Right atrium auricular region (tissue), 2 donors: ENCODE measurements around the gene CREBBP. TPM values are rescaled to one million over a fixed set of nuclear protein-coding genes. Genes with fewer than 3 reads are reported as not detected.

Experiments
- DNase-seq: peaks from one replicate; pipeline ENCODE4 v3.0.0-alpha.2; 2019; ENCODE audit warnings: low spot score
- H3K27ac ChIP-seq, 2 donors: fragments of 200-600 bp; sonication (generic); 1 replicate in 1 of 2; 2 replicates in 1 of 2; pipeline ENCODE4 v1.5.1; 2016 to 2019
- H3K27me3 ChIP-seq, 2 donors: fragments of 200-600 bp; sonication (generic); one replicate each; pipeline versions ENCODE4 v1.5.1 to v1.6.0; 2017 to 2019
- H3K36me3 ChIP-seq: fragments of 200-600 bp; sonication (generic); one replicate; pipeline ENCODE4 v1.5.1; 2016
- H3K4me1 ChIP-seq, 2 donors: fragments of 200-600 bp; sonication (generic); one replicate each; pipeline versions ENCODE4 v1.5.1 to v1.6.0; 2017 to 2019
- H3K4me3 ChIP-seq, 2 donors: fragments of 200-600 bp; sonication (generic); 1 replicate in 1 of 2; 2 replicates in 1 of 2; pipeline ENCODE4 v1.5.1; 2017 to 2019; ENCODE audit warnings: mild to moderate bottlenecking in 1 of 2, moderate library complexity in 1 of 2
- H3K9me3 ChIP-seq, 2 donors: fragments of 200-600 bp; sonication (generic); one replicate each; pipeline ENCODE4 v1.5.1; 2019
- total RNA-seq, 2 donors: library from RNA; depleted of rRNA; stranded (reverse); fragments of >200 nt; gene quantifications; one replicate each; pipeline ENCODE4 v1.1.0, GENCODE V29; 2016
- TF ChIP-seq, protein P1 (sequence below), 2 donors: fragments of 200-600 bp; sonication (generic); IDR thresholded peaks; one replicate each; pipeline ENCODE4 v1.5.1; 2019; ENCODE audit warnings: antibody characterized with exemption in 2 of 2

Gene CREBBP
- total RNA-seq, 2 donors from 2014 or later, result 38.3 to 54.3 TPM

- no peaks in the 10 kb centered on the region for H3K9me3 ChIP-seq
- H3K4me3 ChIP-seq, result no peak overlapping the region
- H3K27ac ChIP-seq, result no peak overlapping the region
- H3K36me3 ChIP-seq, result no peaks in the 10 kb centered on the region
- H3K27me3 ChIP-seq, result no peaks in the 10 kb centered on the region
- no peak for DNase-seq
- TF ChIP-seq, protein P1, sequence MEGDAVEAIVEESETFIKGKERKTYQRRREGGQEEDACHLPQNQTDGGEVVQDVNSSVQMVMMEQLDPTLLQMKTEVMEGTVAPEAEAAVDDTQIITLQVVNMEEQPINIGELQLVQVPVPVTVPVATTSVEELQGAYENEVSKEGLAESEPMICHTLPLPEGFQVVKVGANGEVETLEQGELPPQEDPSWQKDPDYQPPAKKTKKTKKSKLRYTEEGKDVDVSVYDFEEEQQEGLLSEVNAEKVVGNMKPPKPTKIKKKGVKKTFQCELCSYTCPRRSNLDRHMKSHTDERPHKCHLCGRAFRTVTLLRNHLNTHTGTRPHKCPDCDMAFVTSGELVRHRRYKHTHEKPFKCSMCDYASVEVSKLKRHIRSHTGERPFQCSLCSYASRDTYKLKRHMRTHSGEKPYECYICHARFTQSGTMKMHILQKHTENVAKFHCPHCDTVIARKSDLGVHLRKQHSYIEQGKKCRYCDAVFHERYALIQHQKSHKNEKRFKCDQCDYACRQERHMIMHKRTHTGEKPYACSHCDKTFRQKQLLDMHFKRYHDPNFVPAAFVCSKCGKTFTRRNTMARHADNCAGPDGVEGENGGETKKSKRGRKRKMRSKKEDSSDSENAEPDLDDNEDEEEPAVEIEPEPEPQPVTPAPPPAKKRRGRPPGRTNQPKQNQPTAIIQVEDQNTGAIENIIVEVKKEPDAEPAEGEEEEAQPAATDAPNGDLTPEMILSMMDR (IDR thresholded peaks at IDR 0.05), result no peak
- H3K4me1 ChIP-seq, result peaks cover 0 to 13% of the 10 kb centered on the region in 2 donors
Observed at GRCh38 chr16:3698941-3699340, 181.6 kb downstream of the CREBBP start.

DNA sequence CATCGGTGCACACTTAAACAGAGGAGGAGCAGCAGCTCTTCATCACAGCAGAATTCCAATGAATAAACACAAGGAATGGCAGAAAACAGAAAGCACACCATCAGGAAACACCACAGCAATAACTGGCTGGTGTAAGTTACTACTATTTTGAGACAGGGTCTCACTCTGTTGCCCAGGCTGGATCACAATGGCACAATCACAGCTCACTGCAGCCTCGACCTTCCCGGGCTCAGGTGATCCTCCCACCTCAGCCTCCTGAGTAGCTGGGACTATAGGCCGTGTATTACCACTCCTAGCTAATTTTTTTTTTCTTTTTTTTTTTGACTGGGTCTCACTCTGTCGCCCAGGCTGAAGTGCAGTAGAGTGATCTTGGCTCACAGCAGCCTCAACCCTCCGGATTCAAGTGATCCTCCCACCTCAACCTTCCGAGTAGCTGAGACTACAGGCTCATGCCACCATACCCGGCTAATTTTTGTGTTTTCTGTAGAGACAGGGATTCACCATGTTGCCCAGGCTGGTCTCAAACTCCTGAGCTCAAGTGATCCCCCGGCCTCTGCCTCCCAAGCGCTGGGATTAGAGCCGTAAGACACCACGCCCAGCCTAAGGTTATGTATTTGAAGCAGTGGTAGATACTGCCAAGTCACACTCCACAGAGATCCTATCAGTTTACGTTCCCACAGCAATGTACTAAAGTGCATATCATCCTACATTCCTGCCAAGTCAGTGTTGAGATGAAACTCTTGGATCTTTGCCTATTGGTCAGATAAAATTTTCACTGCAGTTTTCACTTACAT, 183.9 kb downstream of the CREBBP start:
- H3K4me1 ChIP-seq, result peaks cover 0 to 13% of the 10 kb centered on the region in 2 donors
- no peak for DNase-seq
- H3K9me3 ChIP-seq, result no peaks in the 10 kb centered on the region
- no peaks in the 10 kb centered on the region for H3K27me3 ChIP-seq
- H3K36me3 ChIP-seq, result no peaks in the 10 kb centered on the region
- TF ChIP-seq, protein P1 (IDR thresholded peaks at IDR 0.05), result no peak
- H3K4me3 ChIP-seq, result no peak overlapping the region
- H3K27ac ChIP-seq, result peak overlapping the region; percentile 62 to 72

DNA sequence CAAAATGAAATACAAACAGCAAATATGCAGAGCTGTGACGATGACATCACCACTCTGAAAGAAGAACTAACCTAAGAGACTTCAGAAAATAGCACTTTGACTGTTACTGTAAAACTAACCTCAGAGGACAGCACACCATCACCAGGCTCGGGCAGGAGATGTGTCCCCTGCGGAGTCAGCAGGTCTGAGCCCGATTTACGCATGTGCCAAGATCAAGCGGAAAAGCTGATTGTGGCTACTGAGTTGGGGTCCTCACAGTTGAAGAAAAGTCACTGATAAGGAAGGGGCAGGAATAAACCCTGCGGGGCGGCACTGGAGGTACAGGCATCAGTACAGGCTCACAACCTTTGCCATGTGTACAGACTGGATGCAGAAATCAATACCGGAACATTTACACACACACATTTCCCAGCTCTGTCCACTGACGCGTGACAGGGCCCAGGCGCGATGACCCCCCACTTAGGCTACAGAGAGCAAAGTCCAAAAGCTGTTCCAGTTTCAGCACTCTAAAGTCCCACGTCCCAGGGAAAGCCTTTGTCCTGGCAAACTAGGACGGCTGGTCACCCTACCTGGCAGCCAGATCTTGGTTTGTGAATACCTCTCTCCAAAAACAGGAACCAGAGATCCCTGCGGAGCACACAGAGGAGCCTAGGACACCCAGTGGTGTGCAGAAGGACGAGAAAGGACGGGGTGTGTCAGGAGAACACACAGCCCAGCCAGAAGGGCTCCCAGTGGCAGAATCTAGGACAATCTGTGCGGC, 184.7 kb downstream of the CREBBP start:
- Histone ChIP-seq H3K9me3 (no peaks in the 10 kb centered on the region), H3K4me3 (no peak overlapping the region), H3K27me3 (no peaks in the 10 kb centered on the region), H3K27ac (peak overlapping the region; percentile 62 to 72), H3K36me3 (no peaks in the 10 kb centered on the region), H3K4me1 (peaks cover 0 to 20% of the 10 kb centered on the region in 2 donors)
- DNase-seq, result no peak
- TF ChIP-seq, protein P1 (IDR thresholded peaks at IDR 0.05), result no peak

- no peaks in the 10 kb centered on the region for H3K9me3 ChIP-seq
- H3K27ac ChIP-seq, result no peak overlapping the region
- H3K4me1 ChIP-seq, result peaks cover 0 to 30% of the 10 kb centered on the region in 2 donors
- H3K36me3 ChIP-seq, result no peaks in the 10 kb centered on the region
- TF ChIP-seq, protein P1 (IDR thresholded peaks at IDR 0.05), result no peak
- H3K27me3 ChIP-seq, result no peaks in the 10 kb centered on the region
- DNase-seq, result no peak
- no peak overlapping the region for H3K4me3 ChIP-seq
Observed at GRCh38 chr16:3694051-3694450, 186.5 kb downstream of the CREBBP start.

- H3K4me3 ChIP-seq, result no peak overlapping the region
- peaks cover 0 to 26% of the 10 kb centered on the region in 2 donors for H3K4me1 ChIP-seq
- peak; percentile 61 for DNase-seq
- H3K36me3 ChIP-seq, result peaks cover 10% of the 10 kb centered on the region
- TF ChIP-seq, protein P1 (IDR thresholded peaks at IDR 0.05), result no peak
- H3K9me3 ChIP-seq, result no peaks in the 10 kb centered on the region
- H3K27ac ChIP-seq, result no peak overlapping the region
- no peaks in the 10 kb centered on the region for H3K27me3 ChIP-seq
Observed at GRCh38 chr16:3691761-3692160, 188.8 kb downstream of the CREBBP start.
